ENCODE data around the gene PLAAT2. TPM values are rescaled to one million over a fixed set of nuclear protein-coding genes. Genes with fewer than 3 reads are reported as not detected.

Gene PLAAT2
- total RNA-seq, 1 donor from 2014 or later = 2.9 TPM

DNA sequence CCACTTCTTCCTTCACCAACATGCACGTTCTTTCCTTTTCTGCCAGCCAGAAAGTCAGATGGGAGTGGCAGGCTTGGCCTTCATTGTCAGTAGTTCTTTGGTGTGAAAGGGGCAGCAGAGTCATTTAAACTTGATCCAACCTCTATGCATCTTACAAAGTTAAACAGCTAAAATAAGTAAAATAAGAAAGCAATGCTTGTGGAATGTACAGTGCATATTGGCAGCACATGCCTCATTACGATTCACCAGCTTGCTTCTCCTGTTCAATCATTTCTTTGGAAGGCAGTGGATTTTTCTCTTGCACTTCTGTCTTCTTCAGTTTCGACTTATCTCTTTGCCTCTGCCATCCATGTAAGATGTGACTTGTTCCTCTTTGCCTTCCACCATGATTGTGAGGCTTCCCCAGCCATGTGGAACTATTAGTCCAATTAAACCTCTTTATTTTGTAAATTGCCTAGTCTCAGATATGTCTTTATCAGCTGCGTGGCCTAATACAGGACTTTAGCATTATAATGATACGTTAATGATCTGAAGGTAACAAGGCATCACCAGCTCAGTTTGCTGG is 42.5 kb downstream of the PLAAT2 start:
- no peak for ATAC-seq

DNA sequence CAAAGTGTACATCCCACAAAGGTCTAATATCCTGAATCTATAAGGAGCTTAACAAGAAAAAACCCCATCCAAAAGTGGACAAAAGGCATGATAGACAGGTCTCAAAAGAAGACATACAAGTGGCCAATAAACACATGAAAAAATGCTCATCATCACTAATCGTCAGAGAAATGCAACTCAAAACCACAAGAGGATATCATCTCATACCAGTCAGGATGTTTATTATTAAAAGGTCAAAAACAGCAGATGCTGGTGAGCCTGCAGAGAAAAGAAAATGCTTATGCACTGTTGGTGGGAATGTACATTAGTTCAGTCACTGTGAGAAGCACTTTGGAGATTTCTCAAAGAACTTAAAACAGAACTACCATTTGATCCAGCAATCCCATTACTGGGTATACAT is 44.6 kb downstream of the PLAAT2 start:
- H3K27me3 ChIP-seq (ENCODE audit: low read depth) = no peaks in the 10 kb centered on the region
- ATAC-seq = no peak
- H3K4me3 ChIP-seq = no peak overlapping the region
- no peak for DNase-seq
- H3K36me3 ChIP-seq = no peaks in the 10 kb centered on the region
- intact Hi-C loops (cut with DNase I) = no loop called here
- TF ChIP-seq CTCF (IDR thresholded peaks at IDR 0.05) = no peak
- H3K27ac ChIP-seq = no peak overlapping the region
- H3K4me1 ChIP-seq = no peaks in the 10 kb centered on the region
- no peaks in the 10 kb centered on the region for H3K9me3 ChIP-seq

More for the DNA sequence above, 42.5 kb downstream of the PLAAT2 start:
- no peaks in the 10 kb centered on the region for H3K27me3 ChIP-seq (ENCODE audit: low read depth)
- intact Hi-C loops (cut with DNase I) = no loop called here
- H3K4me1 ChIP-seq = no peaks in the 10 kb centered on the region
- no peak for TF ChIP-seq CTCF (IDR thresholded peaks at IDR 0.05)
- H3K4me3 ChIP-seq = no peak overlapping the region
- H3K36me3 ChIP-seq = no peaks in the 10 kb centered on the region
- DNase-seq = no peak
- H3K9me3 ChIP-seq = no peaks in the 10 kb centered on the region
- H3K27ac ChIP-seq = no peak overlapping the region

DNA sequence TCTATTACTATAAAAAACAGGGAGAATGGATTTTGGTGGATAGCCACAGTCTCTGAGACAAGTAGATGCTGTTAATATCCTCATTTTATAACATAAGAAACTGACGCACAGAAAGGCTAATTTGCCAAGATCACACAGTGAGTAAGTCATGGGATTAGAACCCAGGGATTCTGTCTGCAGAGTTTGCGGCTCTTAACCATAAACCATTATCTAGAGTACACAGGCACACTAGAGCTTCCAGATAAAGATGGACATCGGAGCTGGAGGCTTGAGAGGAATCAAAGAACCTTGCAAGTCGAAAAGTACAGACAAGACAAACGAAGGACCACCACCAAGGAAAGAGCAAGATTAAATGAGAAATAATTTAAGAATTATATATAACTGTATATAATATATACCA is 46.0 kb downstream of the PLAAT2 start:
- Histone ChIP-seq H3K27me3 (ENCODE audit: low read depth) (no peaks in the 10 kb centered on the region), H3K27ac (no peak overlapping the region), H3K36me3 (no peaks in the 10 kb centered on the region), H3K4me1 (no peaks in the 10 kb centered on the region), H3K9me3 (no peaks in the 10 kb centered on the region), H3K4me3 (no peak overlapping the region)
- DNase-seq (no peak), ATAC-seq (no peak)
- TF ChIP-seq CTCF (IDR thresholded peaks at IDR 0.05) = no peak
- intact Hi-C loops (cut with DNase I) = no loop called here

DNA sequence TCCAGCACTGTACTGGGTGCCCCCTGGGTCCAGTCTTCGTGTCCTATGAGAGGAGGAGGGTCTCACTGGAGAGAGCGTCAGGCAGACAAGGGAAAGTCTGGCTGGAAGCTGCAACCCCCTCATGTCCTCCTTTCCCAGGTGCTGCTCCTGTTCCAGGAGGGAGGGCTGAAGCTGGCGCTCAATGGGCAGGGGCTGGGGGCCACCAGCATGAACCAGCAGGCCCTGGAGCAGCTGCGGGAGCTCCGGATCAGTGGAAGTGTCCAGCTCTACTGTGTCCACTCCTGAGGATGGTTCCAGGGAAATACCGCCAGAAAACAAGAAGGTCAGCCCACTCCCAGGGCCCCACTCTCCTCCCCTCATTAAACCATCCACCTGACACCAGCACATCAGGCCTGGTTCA is 47.1 kb downstream of the PLAAT2 start:
- intact Hi-C loops (cut with DNase I) = no loop called here
- Histone ChIP-seq H3K36me3 (no peaks in the 10 kb centered on the region), H3K27ac (no peak overlapping the region), H3K27me3 (ENCODE audit: low read depth) (no peaks in the 10 kb centered on the region), H3K4me1 (peaks cover under 1% of the 10 kb centered on the region), H3K4me3 (no peak overlapping the region), H3K9me3 (no peaks in the 10 kb centered on the region)
- TF ChIP-seq CTCF (IDR thresholded peaks at IDR 0.05) = no peak
- no peak for ATAC-seq
- DNase-seq = no peak

- no peak for DNase-seq
- no peak overlapping the region for H3K27ac ChIP-seq
- no peaks in the 10 kb centered on the region for H3K27me3 ChIP-seq (ENCODE audit: low read depth)
- intact Hi-C loops (cut with DNase I) = no loop called here
- no peak for ATAC-seq
- H3K36me3 ChIP-seq = no peaks in the 10 kb centered on the region
- TF ChIP-seq CTCF (IDR thresholded peaks at IDR 0.05) = no peak
- no peak overlapping the region for H3K4me3 ChIP-seq
- H3K9me3 ChIP-seq = no peaks in the 10 kb centered on the region
- peaks cover 12% of the 10 kb centered on the region for H3K4me1 ChIP-seq
Observed at GRCh38 chr11:63512816-63513215, 50.4 kb downstream of the PLAAT2 start.
